H9 (cell line): ENCODE results near the gene PNMA8A. TPM values are rescaled to one million over a fixed set of nuclear protein-coding genes. Genes with fewer than 3 reads are reported as not detected.

Experiments used
- DNase-seq: peaks from one replicate; pipeline ENCODE4 v3.0.0-alpha.2; 2017
- H2AFZ ChIP-seq: one replicate; pipeline ENCODE4 v1.6.1; 2013; ENCODE audit warnings: mild to moderate bottlenecking, low read length, control low read depth, moderate library complexity
- H2AK5ac ChIP-seq: 2 replicates; pipeline ENCODE4 v1.6.1; 2013; ENCODE audit warnings: low read length, control low read depth, mixed read lengths; ENCODE audit not compliant: insufficient read length
- H2BK120ac ChIP-seq: one replicate; pipeline ENCODE4 v1.6.1; 2013; ENCODE audit warnings: low read depth, mild to moderate bottlenecking, low read length, control low read depth, inconsistent platforms; ENCODE audit not compliant: poor library complexity, severe bottlenecking
- H2BK12ac ChIP-seq: 2 replicates; pipeline ENCODE4 v1.6.1; 2013; ENCODE audit warnings: low read length, control low read depth, mixed read lengths, low read depth; ENCODE audit not compliant: insufficient read length
- H2BK15ac ChIP-seq: 2 replicates; pipeline ENCODE4 v1.6.1; 2013; ENCODE audit warnings: low read depth, low read length, control low read depth
- H2BK20ac ChIP-seq: one replicate; pipeline ENCODE4 v1.6.1; 2013; ENCODE audit warnings: low read depth, mild to moderate bottlenecking, low read length, control low read depth, inconsistent platforms; ENCODE audit not compliant: poor library complexity, severe bottlenecking
- H2BK5ac ChIP-seq: 2 replicates; pipeline ENCODE4 v1.6.1; 2013; ENCODE audit warnings: low read length, control low read depth, mixed read lengths; ENCODE audit not compliant: insufficient read length
- H3K14ac ChIP-seq: 2 replicates; pipeline ENCODE4 v1.6.1; 2013; ENCODE audit warnings: low read length, control low read depth; ENCODE audit not compliant: insufficient read depth
- H3K18ac ChIP-seq: 2 replicates; pipeline ENCODE4 v1.6.1; 2013; ENCODE audit warnings: low read depth, mild to moderate bottlenecking, mixed read lengths, low read length, control low read depth; ENCODE audit not compliant: insufficient read length
- H3K23ac ChIP-seq: 2 replicates; pipeline ENCODE4 v1.6.1; 2013; ENCODE audit warnings: low read length, control low read depth, mixed read lengths, low read depth; ENCODE audit not compliant: insufficient read length
- H3K23me2 ChIP-seq: 2 replicates; pipeline ENCODE4 v1.6.1; 2013; ENCODE audit warnings: low read depth, mild to moderate bottlenecking, mixed read lengths, low read length, control low read depth; ENCODE audit not compliant: insufficient read length, poor library complexity, severe bottlenecking
- H3K27ac ChIP-seq: 2 replicates; pipeline ENCODE4 v1.5.1; 2013; ENCODE audit warnings: low read length, control low read depth, mixed read lengths, low read depth; ENCODE audit not compliant: insufficient read length
- H3K27me3 ChIP-seq: 2 replicates; pipeline ENCODE4 v1.6.1; 2013; ENCODE audit warnings: low read length, control low read depth, inconsistent platforms; ENCODE audit not compliant: insufficient read depth
- H3K4ac ChIP-seq: 2 replicates; pipeline ENCODE4 v1.6.1; 2013; ENCODE audit warnings: low read depth, mild to moderate bottlenecking, control low read depth, inconsistent platforms, low read length, moderate library complexity
- H3K4me1 ChIP-seq: 2 replicates; pipeline ENCODE4 v1.6.1; 2013; ENCODE audit warnings: low read length, control low read depth, inconsistent platforms; ENCODE audit not compliant: insufficient read depth
- H3K4me2 ChIP-seq: 2 replicates; pipeline ENCODE4 v1.6.1; 2013; ENCODE audit warnings: low read length, control low read depth, mixed read lengths; ENCODE audit not compliant: insufficient read length, insufficient read depth
- H3K56ac ChIP-seq: 2 replicates; pipeline ENCODE4 v1.6.1; 2013; ENCODE audit warnings: low read depth, mild to moderate bottlenecking, mixed read lengths, low read length, control low read depth; ENCODE audit not compliant: insufficient read length
- H3K79me1 ChIP-seq: 2 replicates; pipeline ENCODE4 v1.6.1; 2013; ENCODE audit warnings: low read depth, mild to moderate bottlenecking, moderate library complexity, low read length, control low read depth, inconsistent platforms; ENCODE audit not compliant: insufficient read depth, poor library complexity, severe bottlenecking
- H3K79me2 ChIP-seq: 2 replicates; pipeline ENCODE4 v1.6.1; 2013; ENCODE audit warnings: low read length, control low read depth, inconsistent platforms; ENCODE audit not compliant: insufficient read depth
- H3K9ac ChIP-seq: 2 replicates; pipeline ENCODE4 v1.6.1; 2013; ENCODE audit warnings: low read length, control low read depth, mixed read lengths; ENCODE audit not compliant: insufficient read length; ENCODE audit errors: extremely low read depth
- H3K9me3 ChIP-seq: one replicate; pipeline ENCODE4 v1.6.1; 2013; ENCODE audit warnings: low read depth, low read length, inconsistent platforms; ENCODE audit not compliant: control insufficient read depth
- H3T11ph ChIP-seq: one replicate; pipeline ENCODE4 v1.6.1; 2013; ENCODE audit warnings: mild to moderate bottlenecking, low read length, control low read depth, inconsistent platforms
- H4K20me1 ChIP-seq: one replicate; pipeline ENCODE4 v1.6.1; 2013; ENCODE audit not compliant: control insufficient read depth, insufficient read length, insufficient read depth
- H4K5ac ChIP-seq: 2 replicates; pipeline ENCODE4 v1.6.1; 2013; ENCODE audit warnings: low read depth, mild to moderate bottlenecking, mixed read lengths, low read length, control low read depth; ENCODE audit not compliant: insufficient read length
- H4K8ac ChIP-seq: replicated peaks from 2 replicates; pipeline ENCODE4 v1.6.1; 2013; ENCODE audit warnings: low read length, control low read depth, mixed read lengths, low read depth; ENCODE audit not compliant: insufficient read length
- H4K91ac ChIP-seq: 2 replicates; pipeline ENCODE4 v1.6.1; 2013; ENCODE audit warnings: low read depth, mild to moderate bottlenecking, moderate library complexity, mixed read lengths, low read length, control low read depth; ENCODE audit not compliant: insufficient read length
- H3K27ac Mint-ChIP-seq, 3 experiments: 2 replicates in 2 of 3; 3 replicates in 1 of 3; pipeline ENCODE4 v1.8.0; 2020 to 2021; ENCODE audit warnings: mixed read lengths in 3 of 3, mild to moderate bottlenecking in 1 of 3, moderate library complexity in 1 of 3
- H3K27me3 Mint-ChIP-seq: 2 replicates; pipeline ENCODE4 v1.8.0; 2021; ENCODE audit warnings: low read depth, mild to moderate bottlenecking, moderate library complexity, mixed read lengths
- H3K36me3 Mint-ChIP-seq, 3 experiments: 2 replicates in 2 of 3; 3 replicates in 1 of 3; pipeline ENCODE4 v1.8.0; 2020 to 2021; ENCODE audit warnings: low read depth in 3 of 3, mixed read lengths in 3 of 3; ENCODE audit not compliant: insufficient read depth in 1 of 3
- H3K4me1 Mint-ChIP-seq, 2 experiments: 2 replicates each; pipeline ENCODE4 v1.8.0; 2020; ENCODE audit warnings: mixed read lengths in 2 of 2
- H3K4me3 Mint-ChIP-seq, 2 experiments: 2 replicates in 1 of 2; 3 replicates in 1 of 2; pipeline ENCODE4 v1.8.0; 2020 to 2021; ENCODE audit warnings: mild to moderate bottlenecking in 2 of 2, mixed read lengths in 2 of 2, moderate library complexity in 1 of 2
- H3K9me3 Mint-ChIP-seq, 2 experiments: 2 replicates in 1 of 2; 3 replicates in 1 of 2; pipeline ENCODE4 v1.8.0; 2020; ENCODE audit warnings: mild to moderate bottlenecking in 2 of 2, mixed read lengths in 2 of 2, moderate library complexity in 1 of 2
- CTCF ChIP-seq: fragments of 200-600 bp; sonication (generic); conservative IDR thresholded peaks from 3 replicates; pipeline ENCODE4 v1.8.0; 2021; ENCODE audit warnings: antibody characterized with exemption, mild to moderate bottlenecking
- WGBS: extraction: QIAGEN DNeasy Blood & Tissue Kit; methylation state at CpG from one replicate; pipeline ENCODE4 v1.1.7; 2013; ENCODE audit warnings: missing lambda C conversion rate, low lambda C conversion rate, mixed read lengths; ENCODE audit not compliant: insufficient read length; ENCODE audit errors: extremely low coverage; 5-methylcytosine and 5-hydroxymethylcytosine counted together
- total RNA-seq: library from RNA; stranded (reverse); gene quantifications from 2 replicates; pipeline ENCODE4 v1.2.1, GENCODE V29; 2021

The PNMA8A gene
- total RNA-seq, 1 experiment from 2014 or later, result 22.6 TPM

- Histone ChIP-seq H2BK20ac (no peak overlapping the region), H3K27me3 (no peaks in the 10 kb centered on the region; the same call in none of the 2 replicates), H3K14ac (no peak overlapping the region), H2AFZ (no peak overlapping the region), H3K9ac (no peak overlapping the region), H3K79me1 (no peaks in the 10 kb centered on the region), H2AK5ac (no peak overlapping the region), H3K23ac (no peak overlapping the region), H2BK120ac (no peak overlapping the region), H3K4me2 (no peak overlapping the region), H3K18ac (no peak overlapping the region), H4K91ac (no peak overlapping the region), H3K79me2 (no peaks in the 10 kb centered on the region), H3K23me2 (peaks cover 14% of the 10 kb centered on the region), H3K4me1 (no peaks in the 10 kb centered on the region), H3K9me3 (no peaks in the 10 kb centered on the region), H3K4ac (no peak overlapping the region), H3K27ac (no peak overlapping the region), H4K20me1 (no peaks in the 10 kb centered on the region), H2BK12ac (no peak overlapping the region), H3K56ac (no peak overlapping the region), H3T11ph (no peak overlapping the region), H2BK15ac (no peak overlapping the region), H4K8ac (no peak overlapping the region), H4K5ac (no peak overlapping the region), H2BK5ac (no peak overlapping the region)
- H3K27ac Mint-ChIP-seq, result no peak overlapping the region
- TF ChIP-seq CTCF, result no peak
- WGBS, result no CpG with 5 or more reads among the region's 4 CpGs
- no peak for DNase-seq
- no peaks in the 10 kb centered on the region for H3K36me3 Mint-ChIP-seq
- H3K4me1 Mint-ChIP-seq, result peaks cover 26 to 38% of the 10 kb centered on the region in 2 experiments
- no peak overlapping the region for H3K4me3 Mint-ChIP-seq
- no peaks in the 10 kb centered on the region; a peak in 1 of 5 replicates for H3K9me3 Mint-ChIP-seq
- peaks cover 41% of the 10 kb centered on the region for H3K27me3 Mint-ChIP-seq
These were observed 41.4 kb downstream of the PNMA8A start for GRCh38 chr19:46429999-46430398.
